ENCODE results near the gene IRS2.

DNA sequence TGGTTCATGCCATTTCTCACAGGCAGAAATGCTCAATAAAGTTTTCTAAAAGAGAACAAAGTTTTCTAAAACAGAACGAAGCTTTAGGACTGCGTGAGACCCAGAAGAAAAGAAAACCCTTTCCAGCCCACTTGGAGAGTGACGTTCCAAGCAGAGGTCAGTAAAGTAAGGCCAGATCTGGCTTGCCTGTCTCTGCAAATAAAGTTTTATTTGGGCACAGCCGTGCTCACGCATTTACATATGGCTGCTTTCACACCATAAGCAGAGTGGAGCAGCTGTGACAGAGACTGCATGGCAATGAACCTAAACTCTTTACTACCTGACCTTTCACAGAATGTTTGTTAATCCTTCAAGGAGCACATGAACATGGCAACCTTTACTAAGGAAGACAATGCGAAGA is 23.6 kb downstream of the IRS2 start:
- TF ChIP-seq CTCF (conservative IDR thresholded peaks at IDR 0.05; ENCODE audit: low read depth in 2 of 2): no peak
- no peak for TF ChIP-seq POLR2AphosphoS5 (IDR thresholded peaks at IDR 0.05; ENCODE audit: low read depth)
- no peak for TF ChIP-seq ETS1 (IDR thresholded peaks at IDR 0.05)
- no peak for TF ChIP-seq EZH2 (IDR thresholded peaks at IDR 0.05; ENCODE audit: low read depth, unreplicated experiment)

Data from GM23338 (cell line).